Umbilical cord (tissue), 2 donors: ENCODE results near the gene DLEU7. TPM values are rescaled to one million over a fixed set of nuclear protein-coding genes. Genes with fewer than 3 reads are reported as not detected.

Experiments used
- DNase-seq: peaks from one replicate; pipeline ENCODE4 v3.0.0-alpha.2; 2015; ENCODE audit warnings: low spot score
- total RNA-seq: library from RNA; depleted of rRNA; stranded (reverse); fragments of >200 nt; gene quantifications from one replicate; pipeline ENCODE4 v1.2.3, GENCODE V29; 2014; ENCODE audit warnings: low replicate concordance; ENCODE audit not compliant: insufficient read depth

DLEU7 gene
- total RNA-seq, 1 donor from 2014 or later = 2.6 TPM

GRCh38 chr13:50794226-50794625 lies 49.3 kb downstream of the DLEU7 start:
- no peak for DNase-seq

- no peak for DNase-seq
Measured at GRCh38 chr13:50793026-50793425, 50.5 kb downstream of the DLEU7 start.

DNA sequence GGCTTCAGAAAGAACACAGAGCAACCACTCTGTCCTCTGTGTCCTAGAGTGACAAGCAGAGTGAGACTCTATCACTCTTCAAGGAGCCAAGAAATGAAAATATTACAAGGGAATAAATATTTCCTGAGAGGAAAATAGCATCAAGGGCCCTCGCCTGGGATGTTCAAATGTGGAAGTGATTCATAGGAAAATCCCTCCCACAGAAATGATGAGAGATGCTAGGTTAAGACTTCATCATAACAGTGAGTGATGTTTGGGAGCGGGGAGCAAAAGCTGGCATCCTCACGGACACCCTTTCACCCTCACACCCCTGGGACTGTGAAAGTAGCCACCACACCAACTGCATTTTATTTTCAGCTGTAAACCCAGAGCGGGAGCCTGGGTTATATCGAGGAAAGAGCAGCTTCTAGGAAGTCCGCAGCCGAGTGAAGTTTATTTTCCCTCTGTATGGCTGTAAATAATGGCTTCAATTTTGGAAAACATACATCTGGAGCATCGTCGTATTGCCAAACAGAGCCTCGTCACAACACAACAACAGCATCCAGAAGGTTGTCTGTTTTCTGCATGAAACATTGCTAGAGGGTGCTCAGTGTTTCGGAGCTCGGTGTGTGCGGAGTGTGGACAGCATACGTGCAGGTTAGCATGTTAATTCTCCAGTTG lies 54.8 kb downstream of the DLEU7 start:
- DNase-seq = no peak

- no peak for DNase-seq
Measured at GRCh38 chr13:50787316-50788195, 55.9 kb downstream of the DLEU7 start.

- peak; percentile 35 for DNase-seq
Measured at GRCh38 chr13:50783717-50784290, 59.7 kb downstream of the DLEU7 start.

DNA sequence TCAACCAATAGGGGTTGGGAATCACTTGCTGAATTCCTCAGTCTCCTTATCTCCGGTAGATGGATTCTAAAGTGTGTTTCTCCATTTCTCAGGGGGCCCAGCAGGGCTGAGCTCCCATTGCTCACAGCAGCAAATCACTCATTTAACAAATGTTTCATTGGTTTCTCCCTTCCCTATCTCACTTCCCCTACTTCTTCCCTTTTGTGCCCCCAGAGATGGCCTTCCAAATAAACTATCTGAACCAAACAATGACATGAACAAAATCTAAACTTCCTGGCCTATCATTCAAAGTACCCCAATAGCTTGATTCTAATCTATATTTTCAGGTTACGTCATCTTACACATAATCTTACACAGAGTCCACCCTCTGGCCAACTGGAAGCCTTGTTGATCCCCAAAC lies 60.4 kb downstream of the DLEU7 start:
- DNase-seq = no peak

DNA sequence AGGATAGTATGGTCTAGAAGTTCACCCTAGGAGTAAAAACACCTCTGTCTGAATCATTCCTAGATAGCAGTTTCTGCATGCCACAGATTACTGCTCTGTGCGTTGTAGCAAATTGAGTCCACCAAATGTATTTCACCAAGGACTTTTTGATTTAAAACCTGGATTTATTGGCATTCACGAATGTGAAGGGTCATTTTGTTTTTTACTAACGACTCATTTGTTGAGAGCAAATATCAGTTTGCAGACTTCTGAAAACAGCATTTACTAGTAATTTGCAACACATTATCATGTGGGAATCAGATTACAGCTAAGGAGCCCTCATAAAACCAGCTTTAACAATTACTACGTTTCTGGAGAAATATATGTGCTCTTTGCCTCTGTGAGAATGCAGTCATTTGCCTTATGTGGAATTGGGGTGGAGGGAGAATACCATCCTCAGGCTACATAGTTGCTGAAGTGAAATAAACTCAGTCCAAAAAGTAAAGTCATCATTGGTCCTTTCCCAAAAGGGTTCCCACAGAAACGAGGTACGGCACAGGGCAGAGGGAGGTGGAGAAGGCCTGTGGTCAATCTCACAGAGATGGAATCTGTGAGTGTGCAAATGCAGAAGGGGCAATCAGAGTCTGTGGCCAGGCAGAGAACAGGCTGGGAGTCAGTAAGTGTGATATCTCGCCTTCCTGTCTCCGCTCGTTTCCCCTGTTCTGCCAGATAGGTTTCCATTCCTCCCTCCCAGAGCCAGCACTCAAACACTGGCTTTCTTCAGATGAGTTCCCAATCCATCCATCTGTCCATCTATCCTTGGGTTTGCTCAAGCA lies 63.1 kb downstream of the DLEU7 start:
- peak; percentile 25 for DNase-seq

DNA sequence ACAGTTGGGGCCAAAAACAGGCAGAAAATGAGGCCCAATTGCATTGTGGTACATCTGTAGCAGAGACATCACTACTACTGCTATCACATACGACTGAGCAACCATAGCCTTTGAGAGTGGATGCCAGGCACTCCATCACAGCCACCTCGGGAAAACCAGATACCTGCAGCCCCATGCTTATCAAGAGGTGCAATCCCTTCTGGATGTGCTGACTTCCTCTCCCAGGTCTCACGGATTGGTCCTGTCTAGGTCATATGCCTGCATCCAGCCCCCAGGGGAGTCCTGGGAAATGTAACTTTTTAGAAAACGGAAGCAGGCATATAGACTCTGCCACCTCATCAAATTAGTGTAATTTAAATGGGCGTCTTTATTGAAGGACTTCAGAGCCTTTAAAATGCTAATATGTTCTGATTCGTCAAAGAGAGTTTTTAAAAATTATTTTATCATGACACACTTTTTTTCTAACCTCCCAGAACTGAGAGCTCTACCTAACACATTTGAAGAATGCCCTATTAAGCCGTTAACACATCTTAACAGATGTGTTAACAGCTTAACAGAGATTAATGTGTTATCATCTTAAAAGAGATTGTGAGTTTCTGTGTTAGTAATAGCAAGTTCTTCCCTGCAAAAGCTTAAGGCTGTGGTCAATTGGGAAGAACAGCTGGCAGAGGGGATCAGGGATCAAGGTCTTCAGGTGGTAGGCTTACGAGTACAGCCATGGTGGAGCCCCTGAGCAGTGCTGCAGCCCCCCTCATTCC lies 63.9 kb downstream of the DLEU7 start:
- no peak for DNase-seq

Other genes starting within 250 kb of the DLEU7 start
- gene RNASEH2B, start 66.1 kb upstream of the DLEU7 start, total RNA-seq = 86.4 TPM